BLaER1 treated with 17β-estradiol and CSF1 and Interleukin-3, amounts not matched to agents 10 nM and 100 nM (cell line): ENCODE results near the gene DCAF6.
"Not testable (repeated sequence)": the region's sequence is repeated elsewhere in the genome, so short reads cannot be mapped to it uniquely, and the experiment has no call there.

Experiments used
- H3K27ac ChIP-seq, 11 experiments: shearing (Covaris generic); formaldehyde crosslinking; 2 replicates each; pipeline ENCODE4 v1.8.1; 2022
- H3K27me3 ChIP-seq, 11 experiments: shearing (Covaris generic); formaldehyde crosslinking; 2 replicates each; pipeline ENCODE4 v1.8.1; 2022
- H3K36me3 ChIP-seq, 11 experiments: shearing (Covaris generic); formaldehyde crosslinking; 2 replicates each; pipeline ENCODE4 v1.8.1; 2022
- H3K4me1 ChIP-seq, 10 experiments: shearing (Covaris generic); formaldehyde crosslinking; 2 replicates each; pipeline ENCODE4 v1.8.1; 2022
- H3K4me2 ChIP-seq, 11 experiments: shearing (Covaris generic); formaldehyde crosslinking; 2 replicates each; pipeline ENCODE4 v1.8.1; 2022
- H3K4me3 ChIP-seq, 10 experiments: shearing (Covaris generic); formaldehyde crosslinking; 2 replicates each; pipeline ENCODE4 v1.8.1; 2022
- H3K9ac ChIP-seq, 11 experiments: shearing (Covaris generic); formaldehyde crosslinking; 2 replicates each; pipeline ENCODE4 v1.8.1; 2022
- H3K9me3 ChIP-seq, 11 experiments: shearing (Covaris generic); formaldehyde crosslinking; replicated peaks in 1 of 11; 2 replicates each; pipeline ENCODE4 v1.8.1; 2022
- H4K20me1 ChIP-seq, 11 experiments: shearing (Covaris generic); formaldehyde crosslinking; 2 replicates each; pipeline ENCODE4 v1.8.1; 2022
- Cebpa-rat ChIP-seq, 11 experiments: shearing (Covaris generic); IDR thresholded peaks; 2 replicates each; pipeline ENCODE4 v1.8.1; 2022

Gene DCAF6

DNA sequence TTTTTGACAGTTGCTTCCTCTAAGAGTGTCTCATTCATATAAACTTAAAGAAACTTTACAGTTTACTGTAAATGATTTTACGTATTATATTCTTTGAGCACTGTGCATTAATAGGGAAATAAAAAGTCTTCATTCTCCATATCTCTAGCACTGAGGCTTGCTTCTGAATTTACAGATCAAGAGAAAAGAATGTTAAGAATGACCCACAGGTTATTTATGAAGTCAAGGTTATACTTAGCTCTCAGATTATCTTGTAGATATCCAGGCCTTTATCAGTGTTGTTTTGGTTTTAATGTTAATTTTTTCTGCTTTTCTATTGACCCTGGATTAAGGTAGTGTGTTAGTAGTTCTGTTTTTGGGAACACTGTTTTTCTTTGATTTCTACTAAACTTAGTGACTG is 108.8 kb downstream of the DCAF6 start:
- TF ChIP-seq Cebpa-rat (IDR thresholded peaks at IDR 0.05) = no peak
- Histone ChIP-seq H3K4me2 (no peak overlapping the region), H3K4me3 (no peak overlapping the region), H3K27ac (no peak overlapping the region), H4K20me1 (no peaks in the 10 kb centered on the region), H3K9me3 (peaks cover 0 to 12% (median 7%) of the 10 kb centered on the region in 11 experiments; a peak in 13 of 22 replicates), H3K9ac (no peak overlapping the region), H3K4me1 (no peaks in the 10 kb centered on the region), H3K36me3 (peaks cover 33 to 92% (median 60%) of the 10 kb centered on the region in 11 experiments), H3K27me3 (no peaks in the 10 kb centered on the region)

DNA sequence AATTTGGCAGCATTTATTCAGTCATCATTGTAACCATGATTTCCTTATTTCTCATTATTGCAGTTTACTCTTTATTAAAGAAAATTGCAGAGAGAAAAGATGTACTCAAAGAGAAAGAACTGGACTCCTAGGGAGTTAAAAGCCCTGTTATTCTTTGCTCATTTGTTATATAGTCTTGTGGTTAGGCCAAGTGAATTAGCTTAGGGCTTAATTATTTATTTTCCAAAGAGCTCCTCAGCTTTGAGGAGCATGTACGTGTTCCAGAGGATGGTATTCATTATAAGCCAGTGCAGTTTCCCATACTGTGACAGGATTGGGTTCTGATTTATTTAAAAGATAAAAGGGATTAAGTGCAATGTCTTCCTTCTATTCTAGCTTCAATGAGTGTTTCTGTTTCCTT is 113.8 kb downstream of the DCAF6 start:
- no peaks in the 10 kb centered on the region for H3K27me3 ChIP-seq
- no peaks in the 10 kb centered on the region for H3K9me3 ChIP-seq
- H4K20me1 ChIP-seq = no peaks in the 10 kb centered on the region
- H3K4me3 ChIP-seq = no peak overlapping the region
- H3K9ac ChIP-seq = no peak overlapping the region
- no peak overlapping the region for H3K4me2 ChIP-seq
- H3K36me3 ChIP-seq = peaks cover 10 to 65% (median 33%) of the 10 kb centered on the region in 11 experiments; a peak in 17 of 22 replicates
- no peak for TF ChIP-seq Cebpa-rat (IDR thresholded peaks at IDR 0.05)
- peaks cover 0 to 16% (median 8%) of the 10 kb centered on the region in 10 experiments; a peak in 12 of 20 replicates for H3K4me1 ChIP-seq
- H3K27ac ChIP-seq = no peak overlapping the region

DNA sequence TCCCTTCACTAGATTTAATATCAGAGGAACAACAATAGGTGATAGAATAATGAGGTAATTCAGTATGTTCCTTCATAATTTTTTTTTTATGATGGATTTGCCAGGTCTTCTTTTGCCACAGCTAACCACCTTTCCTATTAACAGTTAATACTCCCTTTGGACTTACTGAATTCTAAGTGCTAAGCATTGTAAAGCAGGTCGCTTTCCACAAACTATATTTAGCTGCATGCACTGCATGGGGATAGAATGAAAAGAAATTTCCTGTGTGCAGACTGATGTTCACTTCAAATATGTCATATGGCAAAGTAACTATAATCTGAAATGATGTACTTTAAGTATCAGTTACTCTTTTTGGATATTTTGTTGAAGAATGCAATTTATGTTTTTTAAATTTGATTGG is 114.4 kb downstream of the DCAF6 start:
- peaks cover 0 to 16% (median 8%) of the 10 kb centered on the region in 10 experiments; a peak in 12 of 20 replicates for H3K4me1 ChIP-seq
- H3K9me3 ChIP-seq = no peaks in the 10 kb centered on the region
- no peak overlapping the region for H3K9ac ChIP-seq

DNA sequence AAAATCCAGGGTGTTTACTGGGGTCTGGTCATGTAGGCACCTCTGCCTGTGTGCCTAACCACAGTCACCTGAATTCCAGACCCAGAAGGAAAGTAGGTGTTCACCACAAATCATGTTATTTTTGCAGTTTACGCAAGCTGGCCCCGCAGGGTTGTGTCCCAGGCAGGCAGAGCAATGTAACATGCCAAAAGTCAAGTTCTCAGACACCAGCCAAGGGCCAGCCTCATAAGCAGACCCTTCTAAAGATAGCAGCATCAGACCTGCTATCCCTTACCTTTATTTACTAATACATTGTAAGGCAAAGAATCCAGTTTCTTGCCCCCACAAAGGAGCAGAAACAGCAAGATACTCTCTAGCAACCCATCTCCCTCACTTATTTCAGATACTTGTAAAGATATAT is 117.2 kb downstream of the DCAF6 start:
- no peak overlapping the region for H3K27ac ChIP-seq
- H3K9me3 ChIP-seq = no peaks in the 10 kb centered on the region
- peaks cover 0 to 16% (median 8%) of the 10 kb centered on the region in 10 experiments; a peak in 12 of 20 replicates for H3K4me1 ChIP-seq
- no peak overlapping the region for H3K9ac ChIP-seq
- TF ChIP-seq Cebpa-rat (IDR thresholded peaks at IDR 0.05) = no peak
- no peaks in the 10 kb centered on the region for H4K20me1 ChIP-seq
- H3K4me3 ChIP-seq = no peak overlapping the region
- peak overlapping the region in 4 of 11 experiments; percentile 10 to 67 (median 54); a peak in 6 of 22 replicates for H3K4me2 ChIP-seq
- peaks cover 7 to 53% (median 20%) of the 10 kb centered on the region in 11 experiments; a peak in 16 of 22 replicates for H3K36me3 ChIP-seq
- no peaks in the 10 kb centered on the region for H3K27me3 ChIP-seq

More for the DNA sequence above, 114.4 kb downstream of the DCAF6 start:
- Histone ChIP-seq H4K20me1 (no peaks in the 10 kb centered on the region), H3K27ac (no peak overlapping the region), H3K36me3 (peaks cover 9 to 60% (median 32%) of the 10 kb centered on the region in 11 experiments; a peak in 16 of 22 replicates), H3K27me3 (no peaks in the 10 kb centered on the region), H3K4me3 (no peak overlapping the region), H3K4me2 (no peak overlapping the region)
- TF ChIP-seq Cebpa-rat (IDR thresholded peaks at IDR 0.05) = no peak

DNA sequence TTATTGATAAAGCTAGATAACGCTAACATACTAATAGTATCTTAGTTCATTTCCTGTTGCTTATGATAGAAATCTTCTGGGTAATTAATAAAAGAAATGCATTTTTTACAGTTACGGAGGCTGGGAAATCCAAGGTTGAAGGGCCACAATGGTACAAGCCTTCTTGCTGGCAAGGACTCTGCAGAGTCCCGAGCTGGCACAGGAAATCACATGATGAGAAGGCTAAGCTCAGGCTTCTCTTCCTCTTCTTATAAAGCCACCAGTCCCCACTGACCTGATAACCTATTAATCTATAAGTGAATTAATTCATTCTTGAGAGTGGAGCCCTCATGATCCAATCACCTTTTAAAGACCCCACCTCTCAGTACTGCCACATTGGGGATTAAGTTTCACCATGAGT is 117.6 kb downstream of the DCAF6 start:
- H3K27ac ChIP-seq = no peak overlapping the region
- H3K4me3 ChIP-seq = no peak overlapping the region
- no peaks in the 10 kb centered on the region for H4K20me1 ChIP-seq
- no peak for TF ChIP-seq Cebpa-rat (IDR thresholded peaks at IDR 0.05)
- H3K4me2 ChIP-seq = peak overlapping the region in 4 of 11 experiments; percentile 10 to 67 (median 54); a peak in 6 of 22 replicates
- H3K4me1 ChIP-seq = peaks cover 0 to 16% (median 8%) of the 10 kb centered on the region in 10 experiments; a peak in 12 of 20 replicates
- no peaks in the 10 kb centered on the region for H3K27me3 ChIP-seq
- H3K36me3 ChIP-seq = peaks cover 3 to 51% (median 21%) of the 10 kb centered on the region in 11 experiments; a peak in 14 of 22 replicates
- no peak overlapping the region for H3K9ac ChIP-seq
- no peaks in the 10 kb centered on the region for H3K9me3 ChIP-seq

DNA sequence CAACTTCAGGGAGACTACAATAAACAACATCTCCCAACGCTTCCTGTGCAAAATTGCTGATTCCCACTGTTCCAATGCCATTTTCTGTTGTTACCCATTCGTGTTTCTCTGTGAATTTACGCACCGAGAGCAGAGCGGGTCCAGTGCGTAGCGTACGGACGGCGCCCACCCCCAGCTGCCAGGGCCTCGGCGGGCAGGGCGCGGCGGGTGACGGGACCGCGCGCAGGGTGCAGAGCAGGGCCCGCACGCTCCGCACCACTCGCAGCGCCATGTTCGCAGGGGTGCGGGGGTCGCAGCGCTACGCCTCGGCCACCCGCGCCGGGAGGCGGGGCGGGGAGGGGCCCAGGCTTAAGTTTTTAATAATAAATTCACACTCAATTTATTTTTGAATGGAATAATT is 119.7 kb downstream of the DCAF6 start:
- not testable (repeated sequence) for H4K20me1 ChIP-seq, H3K27ac ChIP-seq, H3K4me3 ChIP-seq, H3K9ac ChIP-seq, H3K27me3 ChIP-seq, H3K9me3 ChIP-seq, H3K4me2 ChIP-seq
- Histone ChIP-seq H3K4me1 (peaks cover 0 to 16% (median 8%) of the 10 kb centered on the region in 10 experiments; a peak in 12 of 20 replicates), H3K36me3 (peaks cover 13 to 56% (median 33%) of the 10 kb centered on the region in 11 experiments; a peak in 18 of 22 replicates)

DNA sequence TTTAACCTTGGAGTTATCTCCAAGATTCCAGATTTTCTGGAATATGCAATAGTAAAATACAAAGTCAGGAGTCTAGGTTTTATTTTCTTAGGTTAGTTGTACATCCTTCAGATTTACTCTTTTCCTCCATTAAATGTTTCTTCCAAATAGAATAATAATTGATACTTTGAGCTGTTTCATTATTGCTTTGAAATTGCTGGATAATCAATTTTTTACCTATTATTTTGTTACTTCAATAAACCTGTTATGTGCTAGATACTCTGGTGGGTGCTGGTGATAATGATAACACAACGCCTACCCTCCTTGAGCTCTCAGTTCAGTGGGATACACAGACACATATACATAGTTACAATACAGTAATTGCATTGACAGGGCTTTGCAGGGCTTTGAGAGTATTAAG is 120.9 kb downstream of the DCAF6 start:
- peaks cover 0 to 3% (median 0%) of the 10 kb centered on the region in 11 experiments; a peak in 1 of 22 replicates for H4K20me1 ChIP-seq
- H3K4me2 ChIP-seq = no peak overlapping the region
- TF ChIP-seq Cebpa-rat (IDR thresholded peaks at IDR 0.05) = no peak
- no peak overlapping the region for H3K9ac ChIP-seq
- H3K27me3 ChIP-seq = no peaks in the 10 kb centered on the region
- no peak overlapping the region for H3K4me3 ChIP-seq
- H3K36me3 ChIP-seq = peaks cover 13 to 53% (median 31%) of the 10 kb centered on the region in 11 experiments; a peak in 18 of 22 replicates
- no peaks in the 10 kb centered on the region for H3K9me3 ChIP-seq
- H3K4me1 ChIP-seq = peaks cover 0 to 16% (median 8%) of the 10 kb centered on the region in 10 experiments; a peak in 12 of 20 replicates
- H3K27ac ChIP-seq = no peak overlapping the region

DNA sequence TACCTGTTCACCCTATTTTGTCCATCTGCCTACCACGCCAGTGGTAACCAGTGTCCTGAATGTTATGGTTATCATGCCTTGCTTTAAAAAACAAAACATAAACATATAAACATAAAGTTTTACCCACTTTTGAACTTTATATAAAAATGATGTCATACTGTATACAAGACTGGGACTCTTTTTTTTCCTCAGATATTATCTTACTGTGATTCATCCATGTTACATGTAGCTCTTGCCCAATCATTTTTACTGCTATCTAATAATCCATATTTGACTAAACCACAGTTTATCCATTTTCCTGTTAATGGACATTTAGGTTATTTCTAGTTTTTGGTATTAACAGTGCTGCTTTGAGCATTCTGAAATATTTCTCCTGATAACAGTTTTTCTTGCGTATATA is 121.4 kb downstream of the DCAF6 start:
- H3K4me3 ChIP-seq = no peak overlapping the region
- H3K36me3 ChIP-seq = peaks cover 13 to 52% (median 27%) of the 10 kb centered on the region in 11 experiments; a peak in 18 of 22 replicates
- H3K27me3 ChIP-seq = no peaks in the 10 kb centered on the region
- TF ChIP-seq Cebpa-rat (IDR thresholded peaks at IDR 0.05) = no peak
- H3K4me1 ChIP-seq = peaks cover 0 to 16% (median 8%) of the 10 kb centered on the region in 10 experiments; a peak in 12 of 20 replicates
- no peaks in the 10 kb centered on the region for H3K9me3 ChIP-seq
- no peak overlapping the region for H3K4me2 ChIP-seq
- H3K27ac ChIP-seq = no peak overlapping the region
- peaks cover 0 to 3% (median 0%) of the 10 kb centered on the region in 11 experiments; a peak in 1 of 22 replicates for H4K20me1 ChIP-seq
- H3K9ac ChIP-seq = no peak overlapping the region

DNA sequence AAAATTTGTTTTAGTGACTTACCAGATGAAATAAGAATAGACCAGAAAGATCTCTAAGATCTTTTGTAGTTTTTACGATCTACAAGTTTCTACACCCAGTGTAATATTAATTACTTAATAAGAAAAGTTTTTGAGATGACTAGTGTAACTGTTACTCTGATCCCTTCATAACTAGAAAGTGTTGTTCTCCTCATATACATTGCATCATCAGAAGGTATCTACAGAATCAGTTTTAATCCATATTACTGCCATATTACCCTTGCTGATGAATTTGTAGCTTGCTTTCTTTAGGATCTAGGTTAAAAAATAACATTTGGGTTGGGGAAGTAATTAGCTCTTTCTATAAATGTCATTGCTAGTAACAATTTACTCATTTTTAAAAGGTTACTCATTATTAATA is 127.7 kb downstream of the DCAF6 start:
- H3K9me3 ChIP-seq = no peaks in the 10 kb centered on the region
- H3K4me3 ChIP-seq = no peak overlapping the region
- H3K4me2 ChIP-seq = no peak overlapping the region
- peaks cover 39 to 88% (median 61%) of the 10 kb centered on the region in 11 experiments for H3K36me3 ChIP-seq
- TF ChIP-seq Cebpa-rat (IDR thresholded peaks at IDR 0.05) = no peak
- peaks cover 0 to 3% (median 0%) of the 10 kb centered on the region in 11 experiments; a peak in 1 of 22 replicates for H4K20me1 ChIP-seq
- no peaks in the 10 kb centered on the region for H3K4me1 ChIP-seq
- no peak overlapping the region for H3K27ac ChIP-seq
- no peaks in the 10 kb centered on the region for H3K27me3 ChIP-seq
- H3K9ac ChIP-seq = no peak overlapping the region

DNA sequence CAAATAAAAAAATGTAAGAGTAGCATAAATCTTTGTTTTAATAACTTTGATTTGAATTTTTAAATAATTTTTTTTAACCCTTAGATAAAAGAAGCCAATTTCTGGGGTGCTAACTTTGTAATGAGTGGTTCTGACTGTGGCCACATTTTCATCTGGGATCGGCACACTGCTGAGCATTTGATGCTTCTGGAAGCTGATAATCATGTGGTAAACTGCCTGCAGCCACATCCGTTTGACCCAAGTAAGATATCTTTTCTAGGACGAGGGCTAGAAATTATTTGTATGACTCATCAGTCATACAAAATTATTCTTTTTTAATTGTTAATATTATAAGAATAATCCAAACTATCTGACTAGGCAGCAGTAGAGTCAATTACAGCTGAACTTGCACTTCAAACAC is 129.0 kb downstream of the DCAF6 start:
- Histone ChIP-seq H3K27ac (no peak overlapping the region), H3K9me3 (no peaks in the 10 kb centered on the region), H3K27me3 (no peaks in the 10 kb centered on the region), H3K4me3 (no peak overlapping the region), H3K4me1 (no peaks in the 10 kb centered on the region), H3K4me2 (no peak overlapping the region), H4K20me1 (0 out of 22 replicates have a peak, but pooled peaks cover 0 to 3% (median 0%) of the 10 kb centered on the region in 11 experiments), H3K9ac (no peak overlapping the region), H3K36me3 (peaks cover 43 to 88% (median 61%) of the 10 kb centered on the region in 11 experiments)
- no peak for TF ChIP-seq Cebpa-rat (IDR thresholded peaks at IDR 0.05)
